GM12878 (cell line): Measurements from ENCODE around the gene HEBP2. TPM values are rescaled to one million over a fixed set of nuclear protein-coding genes. Genes with fewer than 3 reads are reported as not detected.

Source experiments
- ATAC-seq: fragments of 200-7000 bp; cut with Tn5 transposase; 3 replicates; pipeline ENCODE4 v1.9.1; 2020; ENCODE audit warnings: mild to moderate bottlenecking, moderate library complexity
- BruUV-seq: library from RNA; stranded (reverse); fragments of 400-500 nt; replicated peaks from 2 replicates; lab custom pipeline; 2021; lab: Mats Ljungman, UMichigan
- CTCF ChIA-PET: fragments of 300-600 bp; sonication (Branson Sonifier 250); formaldehyde crosslinking; extraction: SDS; loops from one replicate; lab custom pipeline; 2021; ENCODE audit warnings: inconsistent platforms; lab: Yijun Ruan, JAX
- POLR2A ChIA-PET: fragments of 350-600 bp; formaldehyde crosslinking; extraction: SDS; loops from one replicate; lab custom pipeline; 2021; ENCODE audit warnings: inconsistent platforms; lab: Charles Lee
- RAD21 ChIA-PET: fragments of 300-600 bp; sonication (Branson Sonifier 250); formaldehyde crosslinking; loops from one replicate; lab custom pipeline; 2023; ENCODE audit warnings: antibody characterized with exemption; ENCODE audit not compliant: unreplicated experiment; lab: Charles Lee
- SMC1A ChIA-PET: fragments of 300-600 bp; sonication (Branson Sonifier 250); formaldehyde crosslinking; loops from one replicate; lab custom pipeline; 2023; ENCODE audit not compliant: unreplicated experiment, uncharacterized antibody; lab: Charles Lee
- DNase-seq: peaks from one replicate; pipeline ENCODE4 v3.0.0-alpha.2; 2011; ENCODE audit warnings: low read depth, low spot score
- FAIRE-seq: peaks from 3 replicates; lab custom pipeline; 2011; peaks lifted over from hg19 to GRCh38; lab: Jason Lieb, UNC
- H2AFZ ChIP-seq: 2 replicates; pipeline ENCODE4 v1.6.0; 2011; ENCODE audit warnings: low read depth, low read length, control low read depth; ENCODE audit not compliant: control insufficient read depth
- H3K27ac ChIP-seq: 2 replicates; pipeline ENCODE4 v1.5.1; 2011; ENCODE audit warnings: control low read depth; ENCODE audit not compliant: control insufficient read depth, insufficient read depth
- H3K27me3 ChIP-seq, 2 experiments: replicated peaks in 1 of 2; 2 replicates each; pipeline versions ENCODE4 v1.6.0 to v1.6.1; 2011; ENCODE audit warnings: low read length in 1 of 2; ENCODE audit not compliant: control insufficient read depth in 2 of 2, insufficient read depth in 2 of 2
- H3K36me3 ChIP-seq, 2 experiments: 2 replicates each; pipeline ENCODE4 v1.5.1; 2011; ENCODE audit warnings: low read length in 1 of 2; ENCODE audit not compliant: control insufficient read depth in 2 of 2, insufficient read depth in 2 of 2
- H3K4me1 ChIP-seq: 2 replicates; pipeline ENCODE4 v1.6.1; 2011; ENCODE audit warnings: mild to moderate bottlenecking, low read length, moderate library complexity, mixed read lengths; ENCODE audit not compliant: control insufficient read depth, insufficient read depth
- H3K4me2 ChIP-seq: 2 replicates; pipeline ENCODE4 v1.6.0; 2011; ENCODE audit warnings: control low read depth; ENCODE audit not compliant: control insufficient read depth, insufficient read depth
- H3K4me3 ChIP-seq: fragments of 200-600 bp; sonication (generic); 2 replicates; pipeline ENCODE4 v1.5.1; 2016
- H3K79me2 ChIP-seq: 2 replicates; pipeline ENCODE4 v1.6.0; 2011; ENCODE audit warnings: low read length; ENCODE audit not compliant: control insufficient read depth, insufficient read depth
- H3K9ac ChIP-seq: 2 replicates; pipeline ENCODE4 v1.8.0; 2011; ENCODE audit warnings: low read length, control low read depth, mixed read lengths; ENCODE audit not compliant: control insufficient read depth, insufficient read depth
- H3K9me3 ChIP-seq: replicated peaks from 3 replicates; pipeline ENCODE4 v1.5.1; 2011; ENCODE audit warnings: mild to moderate bottlenecking, low read length; ENCODE audit not compliant: control insufficient read depth, insufficient read depth
- H4K20me1 ChIP-seq: 2 replicates; pipeline ENCODE4 v1.6.0; 2011; ENCODE audit not compliant: control insufficient read depth, insufficient read depth
- CEBPB ChIP-seq, 2 experiments: fragments of 150-350 bp in 1 of 2; IDR thresholded peaks; 2 replicates each; pipeline ENCODE4 v1.6.1; 2012 to 2014; ENCODE audit warnings: low read depth in 2 of 2, low read length in 2 of 2, borderline replicate concordance in 1 of 2, inconsistent platforms in 1 of 2
- CHD2 ChIP-seq: IDR thresholded peaks from 2 replicates; pipeline ENCODE4 v1.6.1; 2011; ENCODE audit warnings: low read depth, low read length, improper control_type of control experiment, borderline replicate concordance
- HCFC1 ChIP-seq: fragments of 150-350 bp; IDR thresholded peaks from 2 replicates; pipeline ENCODE4 v1.6.1; 2014; ENCODE audit warnings: low read length
- HDGF ChIP-seq: fragments of 450-650 bp; IDR thresholded peaks from 2 replicates; pipeline ENCODE4 v1.6.1; 2016; ENCODE audit warnings: antibody characterized with exemption
- MTA2 ChIP-seq: fragments of 450-650 bp; IDR thresholded peaks from 2 replicates; pipeline ENCODE4 v1.6.1; 2016; ENCODE audit warnings: low read depth, mild to moderate bottlenecking, moderate library complexity
- SIN3A ChIP-seq: IDR thresholded peaks from 2 replicates; pipeline ENCODE4 v1.6.1; 2012; ENCODE audit warnings: low read depth, low read length, improper control_type of control experiment
- WGBS: methylation state at CpG from one replicate; pipeline ENCODE4 v1.1.6; 2016; ENCODE audit warnings: low lambda C conversion rate; ENCODE audit not compliant: insufficient replicate concordance, insufficient coverage; ENCODE audit errors: missing lambda C conversion rate; 5-methylcytosine and 5-hydroxymethylcytosine counted together
- in situ Hi-C: fragments of 300-500 bp; cut with MboI; formaldehyde crosslinking; loops from 9 replicates; pipeline ENCODE4 v1.14.3; 2018; ENCODE audit warnings: mixed read lengths
- intact Hi-C: fragments of 100-400 bp; cut with micrococcal nuclease; formaldehyde crosslinking; loops from one replicate; pipeline ENCODE4 v1.14.2; 2022; ENCODE audit not compliant: unreplicated experiment
- polyA plus RNA-seq, 11 experiments: library from polyadenylated mRNA; depleted of rRNA in 4 of 11; unstranded in 6 of 11; stranded (reverse) in 5 of 11; fragments of >200 nt; fragmentation: Nextera tagmentation in 4 of 11; fragmentation: Illumina TruSeq in 1 of 11; extraction: Ambion mirVana in 4 of 11; extraction: Trizol in 1 of 11; gene quantifications; 1 replicate in 1 of 11; 2 replicates in 10 of 11; pipeline versions ENCODE4 v1.2.1 to v1.2.3, GENCODE V29; 2011 to 2016; ENCODE audit warnings: inconsistent platforms in 2 of 11, missing spikeins in 2 of 11, low read depth in 1 of 11
- total RNA-seq, 4 experiments: library from RNA; depleted of rRNA in 3 of 4; stranded (reverse); fragments of >200 nt in 3 of 4; fragmentation: Illumina TruSeq in 1 of 4; extraction: Trizol in 1 of 4; gene quantifications; 2 replicates each; pipeline versions ENCODE4 v1.2.1 to v1.2.3, GENCODE V29; 2013 to 2021
- TF ChIP-seq, protein P1 (sequence below): IDR thresholded peaks from 2 replicates; pipeline ENCODE4 v1.6.1; 2011; ENCODE audit warnings: low read depth, low read length, improper control_type of control experiment, borderline replicate concordance
- TF ChIP-seq, protein P2 (sequence below): IDR thresholded peaks from 2 replicates; pipeline ENCODE4 v1.6.1; 2012; ENCODE audit warnings: low read depth, low read length, improper control_type of control experiment

Gene HEBP2
- total and polyA plus RNA-seq, 10 of the 15 experiments (the other 5 are each of a cell fraction or from before 2014, with no cell fraction given) = 3.8 to 41.8 (median 16.9) TPM

GRCh38 chr6:138441965-138442364 is 37.9 kb downstream of the HEBP2 start:
- SMC1A ChIA-PET = interaction anchor here (0.7 to 2.6 kb wide), 14 partner anchors 8 to 330 kb away, joined by 3 to 11 read pairs (median 4); no protein-coding TSS in a partner anchor
- TF ChIP-seq CEBPB (IDR thresholded peaks at IDR 0.05; ENCODE audit: borderline replicate concordance in 1 of 2, low read depth in 2 of 2, low read length in 2 of 2) (no peak), CHD2 (no peak), SIN3A (no peak), HDGF (no peak), MTA2 (no peak), HCFC1 (no peak)
- TF ChIP-seq, protein P1, sequence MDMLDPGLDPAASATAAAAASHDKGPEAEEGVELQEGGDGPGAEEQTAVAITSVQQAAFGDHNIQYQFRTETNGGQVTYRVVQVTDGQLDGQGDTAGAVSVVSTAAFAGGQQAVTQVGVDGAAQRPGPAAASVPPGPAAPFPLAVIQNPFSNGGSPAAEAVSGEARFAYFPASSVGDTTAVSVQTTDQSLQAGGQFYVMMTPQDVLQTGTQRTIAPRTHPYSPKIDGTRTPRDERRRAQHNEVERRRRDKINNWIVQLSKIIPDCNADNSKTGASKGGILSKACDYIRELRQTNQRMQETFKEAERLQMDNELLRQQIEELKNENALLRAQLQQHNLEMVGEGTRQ = no peak
- TF ChIP-seq, protein P2, sequence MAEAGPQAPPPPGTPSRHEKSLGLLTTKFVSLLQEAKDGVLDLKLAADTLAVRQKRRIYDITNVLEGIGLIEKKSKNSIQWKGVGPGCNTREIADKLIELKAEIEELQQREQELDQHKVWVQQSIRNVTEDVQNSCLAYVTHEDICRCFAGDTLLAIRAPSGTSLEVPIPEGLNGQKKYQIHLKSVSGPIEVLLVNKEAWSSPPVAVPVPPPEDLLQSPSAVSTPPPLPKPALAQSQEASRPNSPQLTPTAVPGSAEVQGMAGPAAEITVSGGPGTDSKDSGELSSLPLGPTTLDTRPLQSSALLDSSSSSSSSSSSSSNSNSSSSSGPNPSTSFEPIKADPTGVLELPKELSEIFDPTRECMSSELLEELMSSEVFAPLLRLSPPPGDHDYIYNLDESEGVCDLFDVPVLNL = no peak
- H3K4me1 ChIP-seq = no peaks in the 10 kb centered on the region
- no peaks in the 10 kb centered on the region for H3K79me2 ChIP-seq
- no peak overlapping the region for H2AFZ ChIP-seq
- no peaks in the 10 kb centered on the region; a peak in 2 of 4 replicates for H3K36me3 ChIP-seq
- BruUV-seq = no TSS peak
- no peak overlapping the region for H3K4me2 ChIP-seq
- no peak overlapping the region for H3K9ac ChIP-seq
- FAIRE-seq (no peak), ATAC-seq (no peak), DNase-seq (no peak)
- H4K20me1 ChIP-seq = no peaks in the 10 kb centered on the region
- RAD21 ChIA-PET = interaction anchor here (1.6 kb wide), 1 partner anchor 16 kb away, joined by 5 read pairs; no protein-coding TSS in a partner anchor
- POLR2A ChIA-PET = interaction anchor here (0.6 to 0.7 kb wide), 2 partner anchors 82 to 147 kb away, joined by 3 read pairs; no protein-coding TSS in a partner anchor
- no peaks in the 10 kb centered on the region for H3K27me3 ChIP-seq
- CTCF ChIA-PET = interaction anchor here (0.9 to 3.5 kb wide), 4 partner anchors 8 to 66 kb away, joined by 3 to 26 read pairs (median 14); no protein-coding TSS in a partner anchor
- H3K27ac ChIP-seq = no peak overlapping the region
- intact Hi-C loops (no loop called here), in situ Hi-C loops (no loop called here)
- no peaks in the 10 kb centered on the region for H3K9me3 ChIP-seq
- 66% methylated on average over 6 of the region's 6 CpGs for WGBS
- H3K4me3 ChIP-seq = no peak overlapping the region
